Measurements from ENCODE around the gene AFF3. TPM values are rescaled to one million over a fixed set of nuclear protein-coding genes. Genes with fewer than 3 reads are reported as not detected.

AFF3 gene
- total and polyA plus RNA-seq, 7 donors = 0.46 to 25.0 (median 18.6) TPM

DNA sequence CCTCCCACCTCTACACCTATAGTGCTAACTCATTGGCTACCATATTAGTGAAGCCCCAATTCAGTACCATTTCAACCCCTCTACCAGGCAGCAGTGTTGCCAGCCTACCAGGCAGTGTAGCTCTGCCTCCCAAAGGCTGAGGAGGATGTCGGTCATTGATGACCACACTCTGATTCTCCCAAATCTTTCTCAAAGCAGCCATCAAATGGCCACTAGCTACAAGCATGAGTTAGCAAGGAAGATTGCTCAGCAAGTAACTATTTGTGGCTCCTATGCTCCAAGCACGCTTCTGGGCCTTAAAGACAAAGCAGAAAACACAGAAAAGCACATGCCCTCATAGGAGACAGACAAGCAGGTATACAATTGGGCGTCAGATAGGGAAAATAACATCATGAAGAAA, 42.7 kb upstream of the AFF3 start:
- no peaks in the 10 kb centered on the region for H3K27me3 ChIP-seq
- DNase-seq = no peak
- no peak overlapping the region for H3K27ac ChIP-seq
- no peaks in the 10 kb centered on the region for H3K9me3 ChIP-seq
- TF ChIP-seq, protein P1, sequence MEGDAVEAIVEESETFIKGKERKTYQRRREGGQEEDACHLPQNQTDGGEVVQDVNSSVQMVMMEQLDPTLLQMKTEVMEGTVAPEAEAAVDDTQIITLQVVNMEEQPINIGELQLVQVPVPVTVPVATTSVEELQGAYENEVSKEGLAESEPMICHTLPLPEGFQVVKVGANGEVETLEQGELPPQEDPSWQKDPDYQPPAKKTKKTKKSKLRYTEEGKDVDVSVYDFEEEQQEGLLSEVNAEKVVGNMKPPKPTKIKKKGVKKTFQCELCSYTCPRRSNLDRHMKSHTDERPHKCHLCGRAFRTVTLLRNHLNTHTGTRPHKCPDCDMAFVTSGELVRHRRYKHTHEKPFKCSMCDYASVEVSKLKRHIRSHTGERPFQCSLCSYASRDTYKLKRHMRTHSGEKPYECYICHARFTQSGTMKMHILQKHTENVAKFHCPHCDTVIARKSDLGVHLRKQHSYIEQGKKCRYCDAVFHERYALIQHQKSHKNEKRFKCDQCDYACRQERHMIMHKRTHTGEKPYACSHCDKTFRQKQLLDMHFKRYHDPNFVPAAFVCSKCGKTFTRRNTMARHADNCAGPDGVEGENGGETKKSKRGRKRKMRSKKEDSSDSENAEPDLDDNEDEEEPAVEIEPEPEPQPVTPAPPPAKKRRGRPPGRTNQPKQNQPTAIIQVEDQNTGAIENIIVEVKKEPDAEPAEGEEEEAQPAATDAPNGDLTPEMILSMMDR (IDR thresholded peaks at IDR 0.05) = no peak
- no peak for TF ChIP-seq EP300 (IDR thresholded peaks at IDR 0.05)
- TF ChIP-seq POLR2AphosphoS5 (IDR thresholded peaks at IDR 0.05) = no peak
- TF ChIP-seq POLR2A (IDR thresholded peaks at IDR 0.05) = no peak
- peaks cover 0 to 7% (median 0%) of the 10 kb centered on the region in 4 donors for H3K4me1 ChIP-seq
- 81 to 87% methylated on average over 3 of the region's 3 CpGs for WGBS, 2 donors
- no peak overlapping the region for H3K4me3 ChIP-seq
- no peaks in the 10 kb centered on the region for H3K36me3 ChIP-seq
- intact Hi-C loops (cut with DNase I) = no loop called here

DNA sequence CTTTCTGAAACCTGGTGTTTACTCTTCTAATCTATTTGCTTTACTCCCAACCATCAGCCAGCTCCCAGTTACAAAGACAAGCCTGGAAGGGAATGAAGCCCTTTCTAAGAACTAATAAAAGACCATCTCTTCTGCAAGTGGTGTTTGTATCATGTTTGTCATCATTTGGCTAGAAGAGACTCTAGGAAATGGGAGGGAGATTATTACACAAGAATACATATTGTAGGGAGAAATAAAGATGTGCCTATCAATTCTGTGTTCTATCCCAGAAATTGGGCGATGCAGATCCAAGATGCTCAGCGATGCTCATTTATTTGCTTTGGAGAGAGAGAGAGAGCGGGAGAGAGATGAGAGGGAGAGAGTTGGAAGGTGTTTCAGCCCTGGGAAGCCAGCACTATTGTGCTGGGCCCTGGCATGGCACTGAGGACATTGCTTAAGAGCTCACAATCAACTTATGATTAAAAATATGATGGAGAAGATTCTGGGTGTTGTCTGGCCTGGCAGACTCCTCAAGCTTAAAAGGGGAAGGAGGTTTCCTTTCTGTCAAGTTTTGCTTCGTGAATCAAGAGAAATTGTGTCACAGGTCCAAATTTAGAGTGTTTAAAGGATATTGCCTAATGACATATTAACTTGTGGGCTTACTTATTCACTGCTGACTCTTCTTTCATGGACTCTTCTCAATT, 41.8 kb upstream of the AFF3 start:
- no peaks in the 10 kb centered on the region for H3K27me3 ChIP-seq
- 75 to 79% methylated on average over 4 of the region's 4 CpGs for WGBS, 2 donors
- H3K27ac ChIP-seq = no peak overlapping the region
- intact Hi-C loops (cut with DNase I) = no loop called here
- H3K36me3 ChIP-seq = no peaks in the 10 kb centered on the region
- no peak for DNase-seq
- TF ChIP-seq POLR2A (IDR thresholded peaks at IDR 0.05) (no peak), POLR2AphosphoS5 (IDR thresholded peaks at IDR 0.05) (no peak), EP300 (IDR thresholded peaks at IDR 0.05) (no peak)
- TF ChIP-seq, protein P1 (IDR thresholded peaks at IDR 0.05) = no peak
- H3K9me3 ChIP-seq = no peaks in the 10 kb centered on the region
- H3K4me3 ChIP-seq = no peak overlapping the region
- peaks cover 0 to 4% (median 0%) of the 10 kb centered on the region in 4 donors for H3K4me1 ChIP-seq

DNA sequence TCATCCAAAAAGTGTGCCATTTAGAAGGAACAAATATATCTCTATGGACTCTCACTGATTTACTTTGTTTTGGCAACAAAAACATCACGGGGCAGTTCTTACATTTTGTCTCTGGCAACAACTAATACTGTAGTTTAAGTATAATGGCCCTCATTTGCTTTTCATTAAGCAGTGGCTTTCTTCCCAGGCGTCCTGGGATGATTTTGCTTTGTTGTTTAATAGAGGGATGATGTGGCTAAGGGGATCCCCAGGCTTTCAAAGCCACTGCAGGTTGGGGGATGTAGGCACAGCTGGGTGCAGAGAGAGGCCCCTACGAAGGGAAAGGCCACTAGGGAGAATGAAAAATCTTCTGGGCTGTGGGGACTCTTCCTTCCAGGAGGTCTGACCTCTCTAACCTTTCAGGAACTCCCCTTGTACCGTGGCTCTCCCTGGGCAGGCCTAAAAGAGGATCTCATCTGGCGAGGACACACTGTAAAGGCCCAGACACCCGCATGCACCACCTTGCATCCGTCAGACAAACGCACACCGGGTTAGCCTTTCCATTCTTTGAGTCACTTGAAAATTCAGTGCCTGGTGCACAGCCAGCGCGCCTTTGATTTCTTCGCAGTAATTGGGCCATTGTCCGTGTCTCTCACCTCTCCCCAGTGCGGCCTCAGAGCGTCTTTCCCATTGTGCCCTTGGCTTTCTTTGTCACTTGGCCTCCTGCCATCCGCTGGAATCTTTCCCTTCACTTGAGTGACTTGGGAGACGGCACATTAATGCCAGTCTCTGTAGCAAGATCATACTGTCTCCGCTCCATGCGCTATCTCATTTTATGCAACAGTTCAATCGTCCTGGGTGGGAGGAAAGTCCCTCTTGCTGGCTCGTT, 40.3 kb upstream of the AFF3 start:
- no peak for DNase-seq
- Histone ChIP-seq H3K9me3 (no peaks in the 10 kb centered on the region), H3K27ac (no peak overlapping the region), H3K36me3 (no peaks in the 10 kb centered on the region), H3K27me3 (no peaks in the 10 kb centered on the region), H3K4me3 (no peak overlapping the region), H3K4me1 (no peaks in the 10 kb centered on the region)
- TF ChIP-seq POLR2A (IDR thresholded peaks at IDR 0.05) = no peak
- TF ChIP-seq, protein P1 (IDR thresholded peaks at IDR 0.05) = no peak
- TF ChIP-seq POLR2AphosphoS5 (IDR thresholded peaks at IDR 0.05) = no peak
- TF ChIP-seq EP300 (IDR thresholded peaks at IDR 0.05) = no peak
- WGBS, 2 donors = 77 to 78% methylated on average over 21 of the region's 21 CpGs
- intact Hi-C loops (cut with DNase I) = no loop called here

DNA sequence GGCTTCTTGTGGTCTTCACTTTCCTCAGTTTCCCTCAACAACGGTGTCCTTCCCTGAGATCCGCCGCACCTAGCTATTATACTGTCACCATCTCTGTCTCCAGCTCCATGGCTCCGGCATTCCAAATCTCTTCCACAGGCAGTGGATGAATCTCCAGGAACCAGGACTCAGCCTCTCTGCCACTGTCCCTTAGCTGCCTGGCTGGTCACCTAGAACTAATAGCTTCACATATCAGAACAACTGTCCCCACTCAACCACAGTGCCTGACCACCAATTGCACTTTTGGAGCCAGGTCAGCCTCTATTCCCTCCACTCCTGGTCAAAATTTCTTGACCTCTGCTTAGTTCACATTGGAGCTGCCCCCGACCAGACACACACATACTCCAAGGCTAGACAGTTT, 38.1 kb upstream of the AFF3 start:
- TF ChIP-seq POLR2A (IDR thresholded peaks at IDR 0.05) = no peak
- TF ChIP-seq, protein P1 (IDR thresholded peaks at IDR 0.05) = no peak
- H3K27ac ChIP-seq = no peak overlapping the region
- intact Hi-C loops (cut with DNase I) = no loop called here
- H3K4me3 ChIP-seq = no peak overlapping the region
- no peaks in the 10 kb centered on the region for H3K27me3 ChIP-seq
- no peak for DNase-seq
- WGBS, 2 donors = 90 to 97% methylated on average over 5 of the region's 5 CpGs
- H3K4me1 ChIP-seq = no peaks in the 10 kb centered on the region
- no peaks in the 10 kb centered on the region for H3K9me3 ChIP-seq
- no peaks in the 10 kb centered on the region for H3K36me3 ChIP-seq
